ENCODE measurements around the gene ADAMTS17. TPM values are rescaled to one million over a fixed set of nuclear protein-coding genes. Genes with fewer than 3 reads are reported as not detected.

Gene ADAMTS17
- total RNA-seq, 1 donor from 2014 or later: 0.47 TPM

- Mint-ChIP-seq H3K36me3 (ENCODE audit: low read depth) (no peaks in the 10 kb centered on the region), H3K4me3 (no peak overlapping the region), H3K27me3 (no peaks in the 10 kb centered on the region)
Measured at GRCh38 chr15:100031665-100032357, 310.0 kb downstream of the ADAMTS17 start.

GRCh38 chr15:100030586-100031229, 311.1 kb downstream of the ADAMTS17 start:
- intact Hi-C loops (cut with micrococcal nuclease): no loop called here
- Mint-ChIP-seq H3K4me3 (no peak overlapping the region), H3K36me3 (ENCODE audit: low read depth) (no peaks in the 10 kb centered on the region), H3K27ac (no peak overlapping the region), H3K4me1 (no peaks in the 10 kb centered on the region), H3K27me3 (no peaks in the 10 kb centered on the region), H3K9me3 (peaks cover 14% of the 10 kb centered on the region)
- no peak for DNase-seq

More at GRCh38 chr15:100031665-100032357, 310.0 kb downstream of the ADAMTS17 start:
- Mint-ChIP-seq H3K27ac (no peak overlapping the region), H3K4me1 (no peaks in the 10 kb centered on the region), H3K9me3 (peaks cover 14% of the 10 kb centered on the region)
- DNase-seq: no peak
- intact Hi-C loops (cut with micrococcal nuclease): no loop called here

- no peaks in the 10 kb centered on the region for H3K27me3 Mint-ChIP-seq
- H3K9me3 Mint-ChIP-seq: peaks cover 14% of the 10 kb centered on the region
- intact Hi-C loops (cut with micrococcal nuclease): no loop called here
- H3K27ac Mint-ChIP-seq: no peak overlapping the region
- no peak for DNase-seq
- no peak overlapping the region for H3K4me3 Mint-ChIP-seq
- no peaks in the 10 kb centered on the region for H3K4me1 Mint-ChIP-seq
- no peaks in the 10 kb centered on the region for H3K36me3 Mint-ChIP-seq (ENCODE audit: low read depth)
Measured at GRCh38 chr15:100029868-100030479, 311.8 kb downstream of the ADAMTS17 start.

- DNase-seq: no peak
- Mint-ChIP-seq H3K9me3 (peaks cover 14% of the 10 kb centered on the region), H3K27me3 (no peaks in the 10 kb centered on the region), H3K4me1 (no peaks in the 10 kb centered on the region), H3K4me3 (no peak overlapping the region), H3K27ac (no peak overlapping the region), H3K36me3 (ENCODE audit: low read depth) (no peaks in the 10 kb centered on the region)
- intact Hi-C loops (cut with micrococcal nuclease): no loop called here
Measured at GRCh38 chr15:100029045-100029444, 312.7 kb downstream of the ADAMTS17 start.

GRCh38 chr15:100026041-100026440, 315.7 kb downstream of the ADAMTS17 start:
- no peaks in the 10 kb centered on the region for H3K36me3 Mint-ChIP-seq (ENCODE audit: low read depth)

GRCh38 chr15:100022806-100023205, 319.0 kb downstream of the ADAMTS17 start:
- H3K27me3 Mint-ChIP-seq: no peaks in the 10 kb centered on the region
- H3K4me1 Mint-ChIP-seq: no peaks in the 10 kb centered on the region
- no peak overlapping the region for H3K27ac Mint-ChIP-seq
- no peak for DNase-seq
- no peaks in the 10 kb centered on the region for H3K36me3 Mint-ChIP-seq (ENCODE audit: low read depth)
- H3K9me3 Mint-ChIP-seq: peaks cover 4% of the 10 kb centered on the region
- intact Hi-C loops (cut with micrococcal nuclease): no loop called here
- no peak overlapping the region for H3K4me3 Mint-ChIP-seq

More at GRCh38 chr15:100026041-100026440, 315.7 kb downstream of the ADAMTS17 start:
- Mint-ChIP-seq H3K27ac (no peak overlapping the region), H3K4me1 (no peaks in the 10 kb centered on the region), H3K9me3 (peaks cover 14% of the 10 kb centered on the region), H3K27me3 (no peaks in the 10 kb centered on the region), H3K4me3 (no peak overlapping the region)
- DNase-seq: no peak
- intact Hi-C loops (cut with micrococcal nuclease): no loop called here

- no peaks in the 10 kb centered on the region for H3K27me3 Mint-ChIP-seq
- H3K27ac Mint-ChIP-seq: no peak overlapping the region
- no peaks in the 10 kb centered on the region for H3K36me3 Mint-ChIP-seq (ENCODE audit: low read depth)
- H3K9me3 Mint-ChIP-seq: no peaks in the 10 kb centered on the region
- H3K4me1 Mint-ChIP-seq: no peaks in the 10 kb centered on the region
- H3K4me3 Mint-ChIP-seq: no peak overlapping the region
- intact Hi-C loops (cut with micrococcal nuclease): no loop called here
- no peak for DNase-seq
Measured at GRCh38 chr15:100022391-100022790, 319.4 kb downstream of the ADAMTS17 start.

- H3K27me3 Mint-ChIP-seq: no peaks in the 10 kb centered on the region
- H3K9me3 Mint-ChIP-seq: no peaks in the 10 kb centered on the region
- no peak overlapping the region for H3K4me3 Mint-ChIP-seq
- DNase-seq: no peak
- intact Hi-C loops (cut with micrococcal nuclease): no loop called here
- H3K36me3 Mint-ChIP-seq (ENCODE audit: low read depth): no peaks in the 10 kb centered on the region
- H3K27ac Mint-ChIP-seq: no peak overlapping the region
- no peaks in the 10 kb centered on the region for H3K4me1 Mint-ChIP-seq
Measured at GRCh38 chr15:100021653-100022052, 320.1 kb downstream of the ADAMTS17 start.

GRCh38 chr15:100020614-100021013, 321.2 kb downstream of the ADAMTS17 start:
- Mint-ChIP-seq H3K36me3 (ENCODE audit: low read depth) (no peaks in the 10 kb centered on the region), H3K27me3 (no peaks in the 10 kb centered on the region), H3K4me1 (no peaks in the 10 kb centered on the region), H3K9me3 (no peaks in the 10 kb centered on the region), H3K27ac (no peak overlapping the region), H3K4me3 (no peak overlapping the region)
- intact Hi-C loops (cut with micrococcal nuclease): no loop called here
- no peak for DNase-seq

GRCh38 chr15:100020189-100020588, 321.6 kb downstream of the ADAMTS17 start:
- Mint-ChIP-seq H3K4me1 (no peaks in the 10 kb centered on the region), H3K4me3 (no peak overlapping the region), H3K9me3 (no peaks in the 10 kb centered on the region), H3K36me3 (ENCODE audit: low read depth) (no peaks in the 10 kb centered on the region), H3K27ac (no peak overlapping the region), H3K27me3 (no peaks in the 10 kb centered on the region)
- intact Hi-C loops (cut with micrococcal nuclease): no loop called here
- no peak for DNase-seq

GRCh38 chr15:100019601-100020000, 322.2 kb downstream of the ADAMTS17 start:
- H3K4me3 Mint-ChIP-seq: no peak overlapping the region
- no peaks in the 10 kb centered on the region for H3K27me3 Mint-ChIP-seq
- H3K36me3 Mint-ChIP-seq (ENCODE audit: low read depth): no peaks in the 10 kb centered on the region
- intact Hi-C loops (cut with micrococcal nuclease): no loop called here
- no peaks in the 10 kb centered on the region for H3K9me3 Mint-ChIP-seq
- no peak overlapping the region for H3K27ac Mint-ChIP-seq
- DNase-seq: no peak
- no peaks in the 10 kb centered on the region for H3K4me1 Mint-ChIP-seq

GRCh38 chr15:100018191-100018590, 323.6 kb downstream of the ADAMTS17 start:
- Mint-ChIP-seq H3K9me3 (no peaks in the 10 kb centered on the region), H3K4me3 (no peak overlapping the region), H3K27ac (no peak overlapping the region), H3K27me3 (no peaks in the 10 kb centered on the region), H3K36me3 (ENCODE audit: low read depth) (no peaks in the 10 kb centered on the region), H3K4me1 (no peaks in the 10 kb centered on the region)
- intact Hi-C loops (cut with micrococcal nuclease): no loop called here
- DNase-seq: no peak

- intact Hi-C loops (cut with micrococcal nuclease): no loop called here
- Mint-ChIP-seq H3K4me1 (no peaks in the 10 kb centered on the region), H3K27ac (no peak overlapping the region), H3K27me3 (peaks cover 4% of the 10 kb centered on the region), H3K36me3 (ENCODE audit: low read depth) (no peaks in the 10 kb centered on the region), H3K4me3 (no peak overlapping the region), H3K9me3 (no peaks in the 10 kb centered on the region)
- DNase-seq: no peak
Measured at GRCh38 chr15:100017140-100017539, 324.6 kb downstream of the ADAMTS17 start.

- no peak overlapping the region for H3K4me3 Mint-ChIP-seq
- H3K9me3 Mint-ChIP-seq: no peaks in the 10 kb centered on the region
- no peak for DNase-seq
- intact Hi-C loops (cut with micrococcal nuclease): no loop called here
- no peaks in the 10 kb centered on the region for H3K4me1 Mint-ChIP-seq
- peaks cover 5% of the 10 kb centered on the region for H3K27me3 Mint-ChIP-seq
- no peaks in the 10 kb centered on the region for H3K36me3 Mint-ChIP-seq (ENCODE audit: low read depth)
- no peak overlapping the region for H3K27ac Mint-ChIP-seq
Measured at GRCh38 chr15:100016632-100017031, 325.1 kb downstream of the ADAMTS17 start.

All from activated CD4-positive, alpha-beta T cell treated with anti-CD3 and anti-CD28 coated beads, Interleukin-2, amount 10 ng/mL, durations not matched to agents 24 days and 14 days (primary cell).